Breast epithelium (tissue), 3 donors: ENCODE results near the gene IPO13.

ENCODE experiments used
- POLR2A ChIP-seq: fragments of 450-650 bp; IDR thresholded peaks from one replicate; pipeline ENCODE4 v1.6.1; 2016; ENCODE audit warnings: antibody characterized with exemption, mild to moderate bottlenecking, moderate library complexity
- POLR2AphosphoS5 ChIP-seq, 3 donors: sonication (generic); formaldehyde crosslinking; IDR thresholded peaks; one replicate each; pipeline ENCODE4 v1.6.1; 2017; ENCODE audit warnings: antibody characterized with exemption in 3 of 3
- TF ChIP-seq, protein P1 (sequence below), 3 donors: fragments of 450-650 bp; IDR thresholded peaks; one replicate each; pipeline ENCODE4 v1.5.1; 2016 to 2017; ENCODE audit warnings: antibody characterized with exemption in 3 of 3, mild to moderate bottlenecking in 3 of 3, moderate library complexity in 3 of 3

GRCh38 chr1:44013949-44014348 is 67.2 kb downstream of the IPO13 start:
- TF ChIP-seq, protein P1, sequence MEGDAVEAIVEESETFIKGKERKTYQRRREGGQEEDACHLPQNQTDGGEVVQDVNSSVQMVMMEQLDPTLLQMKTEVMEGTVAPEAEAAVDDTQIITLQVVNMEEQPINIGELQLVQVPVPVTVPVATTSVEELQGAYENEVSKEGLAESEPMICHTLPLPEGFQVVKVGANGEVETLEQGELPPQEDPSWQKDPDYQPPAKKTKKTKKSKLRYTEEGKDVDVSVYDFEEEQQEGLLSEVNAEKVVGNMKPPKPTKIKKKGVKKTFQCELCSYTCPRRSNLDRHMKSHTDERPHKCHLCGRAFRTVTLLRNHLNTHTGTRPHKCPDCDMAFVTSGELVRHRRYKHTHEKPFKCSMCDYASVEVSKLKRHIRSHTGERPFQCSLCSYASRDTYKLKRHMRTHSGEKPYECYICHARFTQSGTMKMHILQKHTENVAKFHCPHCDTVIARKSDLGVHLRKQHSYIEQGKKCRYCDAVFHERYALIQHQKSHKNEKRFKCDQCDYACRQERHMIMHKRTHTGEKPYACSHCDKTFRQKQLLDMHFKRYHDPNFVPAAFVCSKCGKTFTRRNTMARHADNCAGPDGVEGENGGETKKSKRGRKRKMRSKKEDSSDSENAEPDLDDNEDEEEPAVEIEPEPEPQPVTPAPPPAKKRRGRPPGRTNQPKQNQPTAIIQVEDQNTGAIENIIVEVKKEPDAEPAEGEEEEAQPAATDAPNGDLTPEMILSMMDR (IDR thresholded peaks at IDR 0.05) = no peak
- TF ChIP-seq POLR2AphosphoS5 (IDR thresholded peaks at IDR 0.05) (no peak), POLR2A (no peak)
